HepG2 (cell line): ENCODE data around the gene PCYT2. TPM values are rescaled to one million over a fixed set of nuclear protein-coding genes. Genes with fewer than 3 reads are reported as not detected.
A peak's percentile ranks its signal among the peaks of the same experiment; 100 is the strongest.

Experiments used
- CEBPG ChIP-seq: IDR thresholded peaks from 2 replicates; pipeline ENCODE4 v1.6.1; 2016
- EP300 ChIP-seq, 3 experiments: sonication (generic) in 1 of 3; formaldehyde crosslinking in 1 of 3; IDR thresholded peaks; 2 replicates each; pipeline versions ENCODE4 v1.5.1 to v1.6.1; 2011 to 2020; ENCODE audit warnings: low read depth in 2 of 3, low read length in 2 of 3, borderline replicate concordance in 1 of 3, improper control_type of control experiment in 1 of 3, mild to moderate bottlenecking in 1 of 3, missing genetic modification reagents in 1 of 3, moderate library complexity in 1 of 3
- KDM4B ChIP-seq: sonication (generic); formaldehyde crosslinking; IDR thresholded peaks from 2 replicates; pipeline ENCODE4 v1.4.0; 2020; ENCODE audit warnings: missing genetic modification reagents
- MAFG ChIP-seq: sonication (generic); formaldehyde crosslinking; IDR thresholded peaks from 2 replicates; pipeline ENCODE4 v1.5.1; 2020; ENCODE audit warnings: mild to moderate bottlenecking, missing genetic modification reagents
- MXI1 ChIP-seq: IDR thresholded peaks from 3 replicates; pipeline ENCODE4 v1.6.1; 2012; ENCODE audit warnings: low read depth, low read length, inconsistent platforms, borderline replicate concordance
- RFX1 ChIP-seq: fragments of 450-650 bp; IDR thresholded peaks from 2 replicates; pipeline ENCODE4 v1.6.1; 2017
- SMAD3 ChIP-seq: sonication (generic); formaldehyde crosslinking; IDR thresholded peaks from 2 replicates; pipeline ENCODE4 v1.4.0; 2020; ENCODE audit warnings: missing genetic modification reagents
- SOX13 ChIP-seq, 3 experiments: fragments of 450-650 bp in 1 of 3; sonication (generic) in 1 of 3; formaldehyde crosslinking in 1 of 3; IDR thresholded peaks in 2 of 3; conservative IDR thresholded peaks in 1 of 3; 2 replicates each; pipeline versions ENCODE4 v1.5.0 to v1.6.1; 2016 to 2020; ENCODE audit warnings: antibody characterized with exemption in 1 of 3, mild to moderate bottlenecking in 1 of 3, missing compliant biosample characterization in 1 of 3, missing genetic modification reagents in 1 of 3, moderate library complexity in 1 of 3
- TBX2 ChIP-seq: sonication (generic); formaldehyde crosslinking; IDR thresholded peaks from 2 replicates; pipeline ENCODE4 v1.5.0; 2020; ENCODE audit warnings: missing genetic modification reagents, mild to moderate bottlenecking, borderline replicate concordance
- TBX3 ChIP-seq: fragments of 450-650 bp; IDR thresholded peaks from 2 replicates; pipeline ENCODE4 v1.6.1; 2017; ENCODE audit warnings: antibody characterized with exemption, mild to moderate bottlenecking, inconsistent platforms, borderline replicate concordance
- ZKSCAN5 ChIP-seq: sonication (generic); formaldehyde crosslinking; IDR thresholded peaks from 2 replicates; pipeline ENCODE4 v1.5.1; 2020; ENCODE audit warnings: mild to moderate bottlenecking, missing genetic modification reagents
- ZNF136 ChIP-seq: sonication (generic); formaldehyde crosslinking; IDR thresholded peaks from 2 replicates; pipeline ENCODE4 v1.8.1; 2022; ENCODE audit warnings: low read depth, mild to moderate bottlenecking, moderate library complexity, missing genetic modification reagents
- ZNF562 ChIP-seq: sonication (generic); formaldehyde crosslinking; IDR thresholded peaks from 2 replicates; pipeline ENCODE4 v1.8.0; 2022; ENCODE audit warnings: missing genetic modification reagents, borderline replicate concordance
- ZNF670 ChIP-seq: sonication (generic); formaldehyde crosslinking; IDR thresholded peaks from 2 replicates; pipeline ENCODE4 v1.8.0; 2022; ENCODE audit warnings: mild to moderate bottlenecking, missing genetic modification reagents, borderline replicate concordance
- ZNF720 ChIP-seq: sonication (generic); formaldehyde crosslinking; IDR thresholded peaks from 2 replicates; pipeline ENCODE4 v1.4.0; 2020; ENCODE audit warnings: missing genetic modification reagents
- ZSCAN21 ChIP-seq: sonication (generic); formaldehyde crosslinking; IDR thresholded peaks from 2 replicates; pipeline ENCODE4 v1.8.0; 2022; ENCODE audit warnings: mild to moderate bottlenecking, missing genetic modification reagents, moderate library complexity, borderline replicate concordance
- polyA plus RNA-seq, 8 experiments: library from polyadenylated mRNA; depleted of rRNA in 3 of 8; stranded (reverse) in 7 of 8; unstranded in 1 of 8; fragments of >200 nt; fragmentation: Illumina TruSeq in 4 of 8; extraction: Trizol in 4 of 8; gene quantifications; 2 replicates each; pipeline versions ENCODE4 v1.2.1 to v1.2.3, GENCODE V29; 2011 to 2016; ENCODE audit warnings: low read depth in 4 of 8, missing spikeins in 1 of 8, mixed read lengths in 1 of 8; ENCODE audit not compliant: insufficient read depth in 1 of 8
- total RNA-seq, 5 experiments: library from RNA; depleted of rRNA; stranded (reverse); fragments of >200 nt; fragmentation: Illumina TruSeq; extraction: Trizol; gene quantifications; 2 replicates each; pipeline ENCODE4 v1.2.3, GENCODE V29; 2016; ENCODE audit warnings: low read depth in 1 of 5
- TF ChIP-seq, protein P1 (sequence below): sonication (generic); formaldehyde crosslinking; IDR thresholded peaks from 2 replicates; pipeline ENCODE4 v1.5.1; 2020; ENCODE audit warnings: mild to moderate bottlenecking, missing genetic modification reagents, moderate library complexity
- TF ChIP-seq, protein P2 (sequence below): sonication (generic); formaldehyde crosslinking; IDR thresholded peaks from 2 replicates; pipeline ENCODE4 v1.4.0; 2020; ENCODE audit warnings: missing genetic modification reagents, borderline replicate concordance
- TF ChIP-seq, protein P3 (sequence below): sonication (generic); formaldehyde crosslinking; IDR thresholded peaks from 2 replicates; pipeline ENCODE4 v1.8.0; 2022; ENCODE audit warnings: missing genetic modification reagents, mild to moderate bottlenecking, moderate library complexity, borderline replicate concordance
- TF ChIP-seq, protein P4 (sequence below): sonication (generic); formaldehyde crosslinking; IDR thresholded peaks from 2 replicates; pipeline ENCODE4 v1.4.0; 2020; ENCODE audit warnings: mild to moderate bottlenecking, low read depth, missing genetic modification reagents

PCYT2 gene
- total and polyA plus RNA-seq, 2 of the 13 experiments (the other 11 are each of a cell fraction or from before 2014, with no cell fraction given), result 147 to 297 TPM

DNA sequence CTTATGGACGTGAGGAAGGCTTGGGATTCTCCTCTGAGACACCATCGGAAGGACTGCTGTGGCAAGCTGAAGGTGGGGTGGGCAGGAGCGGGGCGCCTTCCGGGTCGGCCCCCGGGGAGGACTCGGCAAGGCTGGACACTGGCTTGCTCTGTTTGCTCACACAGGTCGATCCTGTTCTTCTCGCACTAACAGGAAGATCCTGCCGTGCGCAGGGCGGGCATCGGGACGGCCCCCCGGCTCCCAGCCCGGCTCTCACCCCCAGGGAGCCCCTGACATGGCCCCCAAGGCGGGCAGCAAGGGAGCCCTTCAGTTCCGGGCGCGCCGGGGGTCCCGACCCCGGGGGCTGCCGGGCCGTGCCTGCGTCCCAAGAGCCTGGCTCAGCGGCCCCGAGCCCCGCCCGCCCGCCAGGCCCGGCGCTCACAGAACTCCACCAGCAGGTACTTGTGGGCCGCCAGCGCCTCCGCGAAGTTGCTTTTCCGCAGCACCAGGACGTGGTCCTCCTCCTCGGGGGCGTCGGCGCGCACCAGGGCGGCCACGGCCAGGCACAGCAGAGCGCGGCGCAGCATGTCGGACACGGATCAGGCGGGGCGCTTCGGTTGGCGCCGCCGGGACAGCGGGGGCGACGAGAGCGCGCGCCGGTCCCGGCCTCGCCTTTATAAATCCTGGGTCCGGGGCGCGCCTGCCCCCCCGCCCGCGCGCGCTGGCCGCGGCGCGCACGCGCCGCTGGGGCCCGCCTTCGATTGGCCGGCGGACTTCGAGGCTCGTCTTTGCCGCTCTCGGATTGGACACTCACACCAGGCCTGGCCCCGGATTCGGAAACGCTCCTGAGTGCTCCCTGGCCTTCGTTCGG is 51.1 kb downstream of the PCYT2 start, which contains the start of gene P4HB (continued):
- no peak for TF ChIP-seq TBX3
- TF ChIP-seq SMAD3 (CRISPR knock-in tag), result peak; percentile 31; the same call in 1 of the 2 replicates
- peak; percentile 93; the same call in 1 of the 2 replicates for TF ChIP-seq ZSCAN21 (CRISPR knock-in tag)
- TF ChIP-seq ZKSCAN5 (CRISPR knock-in tag), result no peak
- TF ChIP-seq SOX13 (IDR thresholded peaks at IDR 0.05), result no peak
- peak in 1 of 2 experiments; percentile 27; a peak in 1 of 4 replicates for TF ChIP-seq SOX13 (CRISPR knock-in tag; conservative IDR thresholded peaks at IDR 0.05 in 1 of 2, IDR thresholded peaks at IDR 0.05 in 1 of 2)
- TF ChIP-seq TBX2 (CRISPR knock-in tag), result no peak; the same call in 1 of the 2 replicates
- TF ChIP-seq, protein P1, sequence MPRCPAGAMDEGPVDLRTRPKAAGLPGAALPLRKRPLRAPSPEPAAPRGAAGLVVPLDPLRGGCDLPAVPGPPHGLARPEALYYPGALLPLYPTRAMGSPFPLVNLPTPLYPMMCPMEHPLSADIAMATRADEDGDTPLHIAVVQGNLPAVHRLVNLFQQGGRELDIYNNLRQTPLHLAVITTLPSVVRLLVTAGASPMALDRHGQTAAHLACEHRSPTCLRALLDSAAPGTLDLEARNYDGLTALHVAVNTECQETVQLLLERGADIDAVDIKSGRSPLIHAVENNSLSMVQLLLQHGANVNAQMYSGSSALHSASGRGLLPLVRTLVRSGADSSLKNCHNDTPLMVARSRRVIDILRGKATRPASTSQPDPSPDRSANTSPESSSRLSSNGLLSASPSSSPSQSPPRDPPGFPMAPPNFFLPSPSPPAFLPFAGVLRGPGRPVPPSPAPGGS (CRISPR knock-in tag), result no peak
- no peak for TF ChIP-seq KDM4B (CRISPR knock-in tag)
- peak; percentile 85; the same call in 2 of the 3 replicates for TF ChIP-seq MXI1
- TF ChIP-seq, protein P2, sequence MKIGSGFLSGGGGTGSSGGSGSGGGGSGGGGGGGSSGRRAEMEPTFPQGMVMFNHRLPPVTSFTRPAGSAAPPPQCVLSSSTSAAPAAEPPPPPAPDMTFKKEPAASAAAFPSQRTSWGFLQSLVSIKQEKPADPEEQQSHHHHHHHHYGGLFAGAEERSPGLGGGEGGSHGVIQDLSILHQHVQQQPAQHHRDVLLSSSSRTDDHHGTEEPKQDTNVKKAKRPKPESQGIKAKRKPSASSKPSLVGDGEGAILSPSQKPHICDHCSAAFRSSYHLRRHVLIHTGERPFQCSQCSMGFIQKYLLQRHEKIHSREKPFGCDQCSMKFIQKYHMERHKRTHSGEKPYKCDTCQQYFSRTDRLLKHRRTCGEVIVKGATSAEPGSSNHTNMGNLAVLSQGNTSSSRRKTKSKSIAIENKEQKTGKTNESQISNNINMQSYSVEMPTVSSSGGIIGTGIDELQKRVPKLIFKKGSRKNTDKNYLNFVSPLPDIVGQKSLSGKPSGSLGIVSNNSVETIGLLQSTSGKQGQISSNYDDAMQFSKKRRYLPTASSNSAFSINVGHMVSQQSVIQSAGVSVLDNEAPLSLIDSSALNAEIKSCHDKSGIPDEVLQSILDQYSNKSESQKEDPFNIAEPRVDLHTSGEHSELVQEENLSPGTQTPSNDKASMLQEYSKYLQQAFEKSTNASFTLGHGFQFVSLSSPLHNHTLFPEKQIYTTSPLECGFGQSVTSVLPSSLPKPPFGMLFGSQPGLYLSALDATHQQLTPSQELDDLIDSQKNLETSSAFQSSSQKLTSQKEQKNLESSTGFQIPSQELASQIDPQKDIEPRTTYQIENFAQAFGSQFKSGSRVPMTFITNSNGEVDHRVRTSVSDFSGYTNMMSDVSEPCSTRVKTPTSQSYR, result no peak
- 0 out of 2 replicates have a peak, but pooled peaks have one; percentile 70 for TF ChIP-seq ZNF720 (CRISPR knock-in tag)
- TF ChIP-seq, protein P3, sequence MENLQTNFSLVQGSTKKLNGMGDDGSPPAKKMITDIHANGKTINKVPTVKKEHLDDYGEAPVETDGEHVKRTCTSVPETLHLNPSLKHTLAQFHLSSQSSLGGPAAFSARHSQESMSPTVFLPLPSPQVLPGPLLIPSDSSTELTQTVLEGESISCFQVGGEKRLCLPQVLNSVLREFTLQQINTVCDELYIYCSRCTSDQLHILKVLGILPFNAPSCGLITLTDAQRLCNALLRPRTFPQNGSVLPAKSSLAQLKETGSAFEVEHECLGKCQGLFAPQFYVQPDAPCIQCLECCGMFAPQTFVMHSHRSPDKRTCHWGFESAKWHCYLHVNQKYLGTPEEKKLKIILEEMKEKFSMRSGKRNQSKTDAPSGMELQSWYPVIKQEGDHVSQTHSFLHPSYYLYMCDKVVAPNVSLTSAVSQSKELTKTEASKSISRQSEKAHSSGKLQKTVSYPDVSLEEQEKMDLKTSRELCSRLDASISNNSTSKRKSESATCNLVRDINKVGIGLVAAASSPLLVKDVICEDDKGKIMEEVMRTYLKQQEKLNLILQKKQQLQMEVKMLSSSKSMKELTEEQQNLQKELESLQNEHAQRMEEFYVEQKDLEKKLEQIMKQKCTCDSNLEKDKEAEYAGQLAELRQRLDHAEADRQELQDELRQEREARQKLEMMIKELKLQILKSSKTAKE (CRISPR knock-in tag), result no peak
- no peak for TF ChIP-seq ZNF562 (CRISPR knock-in tag)
- TF ChIP-seq, protein P4, sequence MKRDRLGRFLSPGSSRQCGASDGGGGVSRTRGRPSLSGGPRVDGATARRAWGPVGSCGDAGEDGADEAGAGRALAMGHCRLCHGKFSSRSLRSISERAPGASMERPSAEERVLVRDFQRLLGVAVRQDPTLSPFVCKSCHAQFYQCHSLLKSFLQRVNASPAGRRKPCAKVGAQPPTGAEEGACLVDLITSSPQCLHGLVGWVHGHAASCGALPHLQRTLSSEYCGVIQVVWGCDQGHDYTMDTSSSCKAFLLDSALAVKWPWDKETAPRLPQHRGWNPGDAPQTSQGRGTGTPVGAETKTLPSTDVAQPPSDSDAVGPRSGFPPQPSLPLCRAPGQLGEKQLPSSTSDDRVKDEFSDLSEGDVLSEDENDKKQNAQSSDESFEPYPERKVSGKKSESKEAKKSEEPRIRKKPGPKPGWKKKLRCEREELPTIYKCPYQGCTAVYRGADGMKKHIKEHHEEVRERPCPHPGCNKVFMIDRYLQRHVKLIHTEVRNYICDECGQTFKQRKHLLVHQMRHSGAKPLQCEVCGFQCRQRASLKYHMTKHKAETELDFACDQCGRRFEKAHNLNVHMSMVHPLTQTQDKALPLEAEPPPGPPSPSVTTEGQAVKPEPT (CRISPR knock-in tag), result no peak
- no peak for TF ChIP-seq EP300 (IDR thresholded peaks at IDR 0.05; ENCODE audit: low read depth in 2 of 2, low read length in 2 of 2)
- TF ChIP-seq EP300 (CRISPR knock-in tag; IDR thresholded peaks at IDR 0.05; ENCODE audit: borderline replicate concordance), result no peak; the same call in 1 of the 2 replicates
- no peak for TF ChIP-seq ZNF670 (CRISPR knock-in tag)
- TF ChIP-seq MAFG (CRISPR knock-in tag), result no peak
- no peak for TF ChIP-seq CEBPG (CRISPR knock-in tag)
- no peak for TF ChIP-seq ZNF136 (CRISPR knock-in tag)
- no peak for TF ChIP-seq RFX1
